Glutamatergic neuron (in vitro differentiated cells): ENCODE measurements around the gene SPOCK3. TPM values are rescaled to one million over a fixed set of nuclear protein-coding genes. Genes with fewer than 3 reads are reported as not detected.

ENCODE experiments used
- DNase-seq: peaks from one replicate; pipeline ENCODE4 v3.0.0; 2022
- H3K27ac Mint-ChIP-seq: one replicate; pipeline ENCODE4 v1.8.0; 2020; ENCODE audit warnings: mild to moderate bottlenecking, mixed read lengths, inconsistent platforms; ENCODE audit not compliant: unreplicated experiment
- H3K27me3 Mint-ChIP-seq: one replicate; pipeline ENCODE4 v1.8.0; 2020; ENCODE audit warnings: mild to moderate bottlenecking, moderate library complexity, mixed read lengths, inconsistent platforms; ENCODE audit not compliant: unreplicated experiment
- H3K36me3 Mint-ChIP-seq: one replicate; pipeline ENCODE4 v1.8.0; 2020; ENCODE audit warnings: mild to moderate bottlenecking, mixed read lengths, inconsistent platforms; ENCODE audit not compliant: unreplicated experiment
- H3K4me1 Mint-ChIP-seq: one replicate; pipeline ENCODE4 v1.8.0; 2020; ENCODE audit warnings: mild to moderate bottlenecking, low read depth, mixed read lengths, inconsistent platforms; ENCODE audit not compliant: unreplicated experiment
- H3K4me3 Mint-ChIP-seq: one replicate; pipeline ENCODE4 v1.8.0; 2020; ENCODE audit warnings: mild to moderate bottlenecking, mixed read lengths, inconsistent platforms; ENCODE audit not compliant: unreplicated experiment
- H3K9me3 Mint-ChIP-seq: one replicate; pipeline ENCODE4 v1.8.0; 2020; ENCODE audit warnings: mild to moderate bottlenecking, moderate library complexity, mixed read lengths, inconsistent platforms; ENCODE audit not compliant: unreplicated experiment
- total RNA-seq: library from RNA; stranded (reverse); fragmentation: NEBNext Ultra II Directional; extraction: Animal tissue kit (Norgen Biotek cat#: 25700); gene quantifications from one replicate; pipeline ENCODE4 v1.2.1, GENCODE V29; 2021; ENCODE audit not compliant: unreplicated experiment
- TF ChIP-seq, protein P1 (sequence below): fragments of 200-600 bp; sonication (generic); IDR thresholded peaks from one replicate; pipeline ENCODE4 v1.5.0; 2021; ENCODE audit not compliant: partially characterized antibody, unreplicated experiment

Gene SPOCK3
- total RNA-seq, 1 donor from 2014 or later, result 26.8 TPM

DNA sequence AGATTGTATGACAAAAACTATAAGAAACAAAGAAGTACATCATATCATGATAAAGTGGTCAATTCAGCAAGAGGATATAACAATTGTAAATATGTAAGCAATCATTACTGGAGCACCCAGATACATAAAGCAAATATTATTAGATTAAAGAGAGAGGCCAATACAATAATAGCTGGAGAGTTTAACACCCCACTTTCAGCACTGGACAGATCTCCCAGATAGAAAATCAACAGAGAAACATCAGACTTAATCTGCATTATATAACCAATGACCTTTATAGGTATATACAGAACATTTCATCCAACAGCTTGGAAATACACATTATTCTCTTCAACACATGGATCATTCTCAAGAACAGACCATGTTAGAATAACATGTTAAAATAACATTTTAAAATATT lies 128.4 kb downstream of the SPOCK3 start:
- no peaks in the 10 kb centered on the region for H3K27me3 Mint-ChIP-seq
- H3K36me3 Mint-ChIP-seq, result no peaks in the 10 kb centered on the region
- no peak overlapping the region for H3K4me3 Mint-ChIP-seq
- no peaks in the 10 kb centered on the region for H3K4me1 Mint-ChIP-seq
- no peak for DNase-seq
- TF ChIP-seq, protein P1, sequence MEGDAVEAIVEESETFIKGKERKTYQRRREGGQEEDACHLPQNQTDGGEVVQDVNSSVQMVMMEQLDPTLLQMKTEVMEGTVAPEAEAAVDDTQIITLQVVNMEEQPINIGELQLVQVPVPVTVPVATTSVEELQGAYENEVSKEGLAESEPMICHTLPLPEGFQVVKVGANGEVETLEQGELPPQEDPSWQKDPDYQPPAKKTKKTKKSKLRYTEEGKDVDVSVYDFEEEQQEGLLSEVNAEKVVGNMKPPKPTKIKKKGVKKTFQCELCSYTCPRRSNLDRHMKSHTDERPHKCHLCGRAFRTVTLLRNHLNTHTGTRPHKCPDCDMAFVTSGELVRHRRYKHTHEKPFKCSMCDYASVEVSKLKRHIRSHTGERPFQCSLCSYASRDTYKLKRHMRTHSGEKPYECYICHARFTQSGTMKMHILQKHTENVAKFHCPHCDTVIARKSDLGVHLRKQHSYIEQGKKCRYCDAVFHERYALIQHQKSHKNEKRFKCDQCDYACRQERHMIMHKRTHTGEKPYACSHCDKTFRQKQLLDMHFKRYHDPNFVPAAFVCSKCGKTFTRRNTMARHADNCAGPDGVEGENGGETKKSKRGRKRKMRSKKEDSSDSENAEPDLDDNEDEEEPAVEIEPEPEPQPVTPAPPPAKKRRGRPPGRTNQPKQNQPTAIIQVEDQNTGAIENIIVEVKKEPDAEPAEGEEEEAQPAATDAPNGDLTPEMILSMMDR, result no peak
- H3K27ac Mint-ChIP-seq, result no peak overlapping the region
- H3K9me3 Mint-ChIP-seq, result peaks cover 2% of the 10 kb centered on the region

DNA sequence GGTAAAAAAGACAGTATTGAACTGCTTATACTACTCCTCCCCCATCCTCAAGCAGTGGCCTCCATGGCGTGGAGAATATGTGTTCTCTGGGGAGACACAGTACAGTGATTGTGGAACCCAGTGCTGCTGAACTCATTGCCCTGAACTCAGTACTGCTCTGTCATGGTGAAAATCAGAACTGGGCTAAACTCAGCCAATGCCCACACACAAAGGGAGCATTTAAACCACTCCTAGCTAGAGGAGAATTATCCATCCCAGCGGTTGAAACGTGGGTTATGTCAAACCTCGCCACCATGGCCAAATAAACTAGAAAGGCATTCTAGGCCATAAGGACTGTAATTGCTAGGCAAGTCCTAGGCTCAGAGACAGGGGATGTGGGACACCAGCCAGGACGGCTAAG lies 131.8 kb downstream of the SPOCK3 start:
- no peak overlapping the region for H3K4me3 Mint-ChIP-seq
- no peaks in the 10 kb centered on the region for H3K4me1 Mint-ChIP-seq
- no peaks in the 10 kb centered on the region for H3K36me3 Mint-ChIP-seq
- no peaks in the 10 kb centered on the region for H3K9me3 Mint-ChIP-seq
- no peak for DNase-seq
- no peak overlapping the region for H3K27ac Mint-ChIP-seq
- H3K27me3 Mint-ChIP-seq, result no peaks in the 10 kb centered on the region
- TF ChIP-seq, protein P1, result no peak

GRCh38 chr4:167101035-167101434 lies 133.3 kb downstream of the SPOCK3 start:
- no peak for DNase-seq

DNA sequence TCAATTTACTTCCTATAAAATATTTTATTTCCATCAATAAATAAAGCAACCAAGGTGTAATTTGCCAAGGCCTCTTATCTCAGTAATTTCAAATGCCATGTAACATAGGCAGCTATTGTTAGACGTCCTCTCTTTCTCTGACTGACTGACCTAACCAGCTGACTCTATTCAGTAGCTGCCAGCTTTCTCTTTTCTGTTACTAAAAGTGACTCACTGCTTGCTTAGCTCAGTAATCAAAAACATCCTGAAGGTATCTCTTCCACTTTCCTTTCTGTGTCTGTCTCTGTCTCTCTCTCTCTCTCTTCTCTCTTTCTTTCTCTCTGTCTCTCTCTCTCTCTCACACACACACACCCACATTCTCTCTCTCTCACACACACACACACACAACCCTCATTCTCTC lies 134.2 kb downstream of the SPOCK3 start:
- Mint-ChIP-seq H3K27ac (no peak overlapping the region), H3K27me3 (no peaks in the 10 kb centered on the region), H3K36me3 (no peaks in the 10 kb centered on the region), H3K4me3 (no peak overlapping the region), H3K9me3 (no peaks in the 10 kb centered on the region), H3K4me1 (no peaks in the 10 kb centered on the region)
- TF ChIP-seq, protein P1, result no peak
- DNase-seq, result no peak

More at GRCh38 chr4:167101035-167101434, 133.3 kb downstream of the SPOCK3 start:
- Mint-ChIP-seq H3K4me1 (no peaks in the 10 kb centered on the region), H3K4me3 (no peak overlapping the region), H3K36me3 (no peaks in the 10 kb centered on the region), H3K27me3 (no peaks in the 10 kb centered on the region), H3K27ac (no peak overlapping the region), H3K9me3 (no peaks in the 10 kb centered on the region)
- TF ChIP-seq, protein P1, result no peak

DNA sequence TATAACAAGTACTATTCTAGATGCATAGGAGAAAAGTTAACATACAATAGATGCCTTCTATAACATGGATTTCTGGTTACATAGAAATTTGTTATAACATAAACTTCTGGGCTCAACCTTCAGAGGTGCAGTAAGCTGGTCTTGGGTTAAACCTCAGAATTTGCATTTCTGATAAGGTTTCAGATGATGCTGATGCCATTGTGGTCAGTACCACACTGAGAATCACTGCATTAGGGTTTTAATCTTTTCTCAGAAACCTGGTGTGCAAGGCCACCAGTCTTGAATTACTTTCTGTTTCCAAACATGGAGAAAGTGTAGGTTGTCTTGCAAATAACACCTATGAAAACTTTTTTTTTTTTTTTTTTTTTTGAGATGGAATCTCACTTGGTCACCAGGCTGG lies 146.2 kb downstream of the SPOCK3 start:
- no peaks in the 10 kb centered on the region for H3K9me3 Mint-ChIP-seq
- H3K27me3 Mint-ChIP-seq, result peaks cover 2% of the 10 kb centered on the region
- TF ChIP-seq, protein P1, result no peak
- no peak overlapping the region for H3K27ac Mint-ChIP-seq
- no peak overlapping the region for H3K4me3 Mint-ChIP-seq
- no peak for DNase-seq
- no peaks in the 10 kb centered on the region for H3K4me1 Mint-ChIP-seq
- H3K36me3 Mint-ChIP-seq, result no peaks in the 10 kb centered on the region
